PC-3 (cell line): ENCODE data around the gene MYH7.

Source experiments
- CTCF ChIP-seq: fragments of 300-600 bp; sonication (generic); conservative IDR thresholded peaks from 2 replicates; pipeline ENCODE4 v1.5.1; 2017; ENCODE audit warnings: antibody characterized with exemption, low read depth, mild to moderate bottlenecking, low read length
- EZH2 ChIP-seq: fragments of 300-600 bp; sonication (generic); IDR thresholded peaks from one replicate; pipeline ENCODE4 v1.6.1; 2017; ENCODE audit warnings: antibody characterized with exemption, mild to moderate bottlenecking, low read length; ENCODE audit not compliant: unreplicated experiment

- TF ChIP-seq CTCF (no peak), EZH2 (no peak)
These were observed 69.0 kb downstream of the MYH7 start for GRCh38 chr14:23366426-23366921.
